Right lobe of liver (tissue), 4 donors: Measurements from ENCODE around the gene FAM72B.
"Not testable (repeated sequence)": the region's sequence is repeated elsewhere in the genome, so short reads cannot be mapped to it uniquely, and the experiment has no call there.

Experiments
- POLR2A ChIP-seq: fragments of 450-650 bp; IDR thresholded peaks from one replicate; pipeline ENCODE4 v1.6.1; 2017; ENCODE audit warnings: antibody characterized with exemption, mild to moderate bottlenecking
- TF ChIP-seq, protein P1 (sequence below), 4 donors: fragments of 200-600 bp in 3 of 4; fragments of 450-650 bp in 1 of 4; IDR thresholded peaks; one replicate each; pipeline versions ENCODE4 v1.5.1 to v1.8.0; 2016 to 2022; ENCODE audit warnings: antibody characterized with exemption in 4 of 4, mild to moderate bottlenecking in 2 of 4
- donor health status: DM: no; HTN: no; CAD: no.
- donor health status: DM: no; HTN: no; CAD: no.
- donor health status: DM: no; HTN: yes; CAD: no.

DNA sequence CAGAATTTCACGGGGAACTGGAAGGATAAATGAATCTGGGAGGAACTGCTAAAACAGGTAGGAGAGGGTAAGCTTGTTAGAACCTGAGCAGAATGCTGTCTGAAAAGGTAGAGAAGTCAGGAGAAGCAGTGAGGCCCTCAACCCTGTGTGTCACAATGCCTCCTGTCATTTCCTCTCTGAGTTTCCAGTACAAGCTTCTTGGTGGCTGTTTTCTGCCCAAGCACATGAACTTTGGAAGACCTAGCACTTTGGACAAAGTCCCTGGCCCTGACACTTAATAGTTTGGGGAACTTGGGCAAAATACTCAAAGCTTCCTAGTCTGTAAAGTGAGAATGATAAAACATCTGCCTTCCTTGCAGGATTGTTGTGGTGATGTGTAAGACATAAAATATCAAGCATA lies 52.6 kb downstream of the FAM72B start:
- TF ChIP-seq, protein P1, sequence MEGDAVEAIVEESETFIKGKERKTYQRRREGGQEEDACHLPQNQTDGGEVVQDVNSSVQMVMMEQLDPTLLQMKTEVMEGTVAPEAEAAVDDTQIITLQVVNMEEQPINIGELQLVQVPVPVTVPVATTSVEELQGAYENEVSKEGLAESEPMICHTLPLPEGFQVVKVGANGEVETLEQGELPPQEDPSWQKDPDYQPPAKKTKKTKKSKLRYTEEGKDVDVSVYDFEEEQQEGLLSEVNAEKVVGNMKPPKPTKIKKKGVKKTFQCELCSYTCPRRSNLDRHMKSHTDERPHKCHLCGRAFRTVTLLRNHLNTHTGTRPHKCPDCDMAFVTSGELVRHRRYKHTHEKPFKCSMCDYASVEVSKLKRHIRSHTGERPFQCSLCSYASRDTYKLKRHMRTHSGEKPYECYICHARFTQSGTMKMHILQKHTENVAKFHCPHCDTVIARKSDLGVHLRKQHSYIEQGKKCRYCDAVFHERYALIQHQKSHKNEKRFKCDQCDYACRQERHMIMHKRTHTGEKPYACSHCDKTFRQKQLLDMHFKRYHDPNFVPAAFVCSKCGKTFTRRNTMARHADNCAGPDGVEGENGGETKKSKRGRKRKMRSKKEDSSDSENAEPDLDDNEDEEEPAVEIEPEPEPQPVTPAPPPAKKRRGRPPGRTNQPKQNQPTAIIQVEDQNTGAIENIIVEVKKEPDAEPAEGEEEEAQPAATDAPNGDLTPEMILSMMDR (IDR thresholded peaks at IDR 0.05) = not testable (repeated sequence)
- TF ChIP-seq POLR2A = not testable (repeated sequence)
